ENCODE results near the gene HLA-B.

- TF ChIP-seq ESRRG (CRISPR knock-in tag; IDR thresholded peaks at IDR 0.05), result no peak
- no peak for TF ChIP-seq TCF4 (CRISPR knock-in tag; IDR thresholded peaks at IDR 0.05; ENCODE audit: borderline replicate concordance)
- TF ChIP-seq ZNF565 (CRISPR knock-in tag; conservative IDR thresholded peaks at IDR 0.05; ENCODE audit: low read depth), result no peak
- no peak for TF ChIP-seq RARB (CRISPR knock-in tag; IDR thresholded peaks at IDR 0.05)
- TF ChIP-seq ZFP3 (CRISPR knock-in tag; IDR thresholded peaks at IDR 0.05), result no peak
- TF ChIP-seq ZFP30 (CRISPR knock-in tag; IDR thresholded peaks at IDR 0.05), result no peak
- no peak for TF ChIP-seq ISL1 (CRISPR knock-in tag; IDR thresholded peaks at IDR 0.05)
- no peak for TF ChIP-seq SNAI2 (CRISPR knock-in tag; IDR thresholded peaks at IDR 0.05)
- TF ChIP-seq TOX (CRISPR knock-in tag; IDR thresholded peaks at IDR 0.05; ENCODE audit: borderline replicate concordance), result no peak
- TF ChIP-seq PPARA (CRISPR knock-in tag; IDR thresholded peaks at IDR 0.05; ENCODE audit: borderline replicate concordance), result no peak
- no peak for TF ChIP-seq ARNTL (CRISPR knock-in tag; IDR thresholded peaks at IDR 0.05; ENCODE audit: borderline replicate concordance, low read depth)
These were observed 4.7 kb downstream of the HLA-B start for GRCh38 chr6:31352310-31352682.

Measured in SK-N-SH treated with all-trans-retinoic acid at 6 μM for 48 hours (cell line).